Stomach smooth muscle (tissue), 2 donors: ENCODE data around the gene USP47.

Source experiments
- H3K27ac ChIP-seq: one replicate; pipeline ENCODE4 v1.7.0; 2013; ENCODE audit warnings: mild to moderate bottlenecking, low read length, inconsistent platforms
- H3K27me3 ChIP-seq, 2 donors: one replicate each; pipeline ENCODE4 v1.7.0; 2013; ENCODE audit warnings: low read length in 2 of 2; ENCODE audit not compliant: insufficient read depth in 2 of 2, control insufficient read depth in 1 of 2
- H3K36me3 ChIP-seq, 2 donors: one replicate each; pipeline ENCODE4 v1.7.0; 2013; ENCODE audit warnings: low read length in 2 of 2; ENCODE audit not compliant: control insufficient read depth in 2 of 2, insufficient read depth in 2 of 2
- H3K4me1 ChIP-seq: one replicate; pipeline ENCODE4 v1.7.0; 2013; ENCODE audit warnings: low read length; ENCODE audit not compliant: control insufficient read depth, insufficient read depth
- H3K4me3 ChIP-seq, 2 donors: one replicate each; pipeline ENCODE4 v1.7.0; 2013; ENCODE audit warnings: low read length in 2 of 2
- H3K9ac ChIP-seq, 2 donors: one replicate each; pipeline ENCODE4 v1.7.0; 2013; ENCODE audit warnings: low read length in 2 of 2, mild to moderate bottlenecking in 1 of 2
- H3K9me3 ChIP-seq, 2 donors: one replicate each; pipeline ENCODE4 v1.7.0; 2013; ENCODE audit warnings: low read length in 2 of 2; ENCODE audit not compliant: control insufficient read depth in 2 of 2
- donor health status: healthy.
- donor health status: Pancreatic carcinoma.

Gene USP47

GRCh38 chr11:11836676-11837231 is 5.0 kb upstream of the USP47 start:
- Histone ChIP-seq H3K9ac (no peak overlapping the region), H3K27ac (no peak overlapping the region), H3K27me3 (no peaks in the 10 kb centered on the region), H3K4me3 (no peak overlapping the region), H3K36me3 (no peaks in the 10 kb centered on the region), H3K4me1 (peaks cover 3% of the 10 kb centered on the region), H3K9me3 (no peaks in the 10 kb centered on the region)

GRCh38 chr11:11839718-11840117 is 2.1 kb upstream of the USP47 start:
- Histone ChIP-seq H3K36me3 (no peaks in the 10 kb centered on the region), H3K9ac (no peak overlapping the region), H3K4me1 (peaks cover 6% of the 10 kb centered on the region), H3K9me3 (no peaks in the 10 kb centered on the region), H3K27me3 (no peaks in the 10 kb centered on the region), H3K27ac (no peak overlapping the region), H3K4me3 (no peak overlapping the region)

- Histone ChIP-seq H3K27me3 (no peaks in the 10 kb centered on the region), H3K9ac (peak overlapping the region; percentile 91 to 93), H3K36me3 (no peaks in the 10 kb centered on the region), H3K4me3 (peak overlapping the region; percentile 79 to 89), H3K4me1 (peaks cover 11% of the 10 kb centered on the region), H3K27ac (peak overlapping the region; percentile 94), H3K9me3 (no peaks in the 10 kb centered on the region)
Measured at GRCh38 chr11:11841116-11841722, 553 bp upstream of the USP47 start.

- H3K4me3 ChIP-seq = peak overlapping the region; percentile 79 to 89
- peak overlapping the region; percentile 94 for H3K27ac ChIP-seq
- peaks cover 11% of the 10 kb centered on the region for H3K4me1 ChIP-seq
- H3K9me3 ChIP-seq = no peaks in the 10 kb centered on the region
- no peaks in the 10 kb centered on the region for H3K36me3 ChIP-seq
- H3K27me3 ChIP-seq = no peaks in the 10 kb centered on the region
- H3K9ac ChIP-seq = peak overlapping the region; percentile 91 to 93
Measured at GRCh38 chr11:11842421-11843008, 743 bp downstream of the USP47 start.

GRCh38 chr11:11843211-11843621 is 1.4 kb downstream of the USP47 start:
- H3K27me3 ChIP-seq = no peaks in the 10 kb centered on the region
- no peaks in the 10 kb centered on the region for H3K9me3 ChIP-seq
- H3K36me3 ChIP-seq = no peaks in the 10 kb centered on the region
- H3K4me3 ChIP-seq = peak overlapping the region; percentile 79 to 89
- H3K4me1 ChIP-seq = peaks cover 11% of the 10 kb centered on the region
- H3K9ac ChIP-seq = peak overlapping the region; percentile 91 to 93
- H3K27ac ChIP-seq = peak overlapping the region; percentile 94

GRCh38 chr11:11843642-11844041 is 1.9 kb downstream of the USP47 start:
- peak overlapping the region; percentile 94 for H3K27ac ChIP-seq
- H3K9ac ChIP-seq = peak overlapping the region; percentile 91 to 93
- peak overlapping the region; percentile 79 to 89 for H3K4me3 ChIP-seq
- H3K4me1 ChIP-seq = peaks cover 11% of the 10 kb centered on the region
- no peaks in the 10 kb centered on the region for H3K36me3 ChIP-seq
- no peaks in the 10 kb centered on the region for H3K9me3 ChIP-seq
- no peaks in the 10 kb centered on the region for H3K27me3 ChIP-seq

- H3K27ac ChIP-seq = peak overlapping the region; percentile 94
- no peaks in the 10 kb centered on the region for H3K9me3 ChIP-seq
- no peaks in the 10 kb centered on the region for H3K27me3 ChIP-seq
- peaks cover 11% of the 10 kb centered on the region for H3K4me1 ChIP-seq
- H3K36me3 ChIP-seq = no peaks in the 10 kb centered on the region
- H3K4me3 ChIP-seq = peak overlapping the region; percentile 16 to 89
- H3K9ac ChIP-seq = peak overlapping the region in 1 of 2 donors; percentile 93
Measured at GRCh38 chr11:11844272-11844671, 2.5 kb downstream of the USP47 start.

GRCh38 chr11:11845071-11845470 is 3.3 kb downstream of the USP47 start:
- H3K9ac ChIP-seq = peak overlapping the region in 1 of 2 donors; percentile 93
- no peaks in the 10 kb centered on the region for H3K36me3 ChIP-seq
- H3K27ac ChIP-seq = peak overlapping the region; percentile 94
- no peaks in the 10 kb centered on the region for H3K27me3 ChIP-seq
- peak overlapping the region in 1 of 2 donors; percentile 16 for H3K4me3 ChIP-seq
- H3K9me3 ChIP-seq = no peaks in the 10 kb centered on the region
- H3K4me1 ChIP-seq = peaks cover 13% of the 10 kb centered on the region

- Histone ChIP-seq H3K4me3 (no peak overlapping the region), H3K27me3 (no peaks in the 10 kb centered on the region), H3K36me3 (no peaks in the 10 kb centered on the region), H3K9ac (no peak overlapping the region), H3K9me3 (no peaks in the 10 kb centered on the region), H3K27ac (no peak overlapping the region), H3K4me1 (peaks cover 17% of the 10 kb centered on the region)
Measured at GRCh38 chr11:11845551-11845950, 3.8 kb downstream of the USP47 start.

- peaks cover 15% of the 10 kb centered on the region for H3K4me1 ChIP-seq
- H3K27me3 ChIP-seq = no peaks in the 10 kb centered on the region
- H3K4me3 ChIP-seq = no peak overlapping the region
- H3K9me3 ChIP-seq = no peaks in the 10 kb centered on the region
- no peak overlapping the region for H3K27ac ChIP-seq
- no peaks in the 10 kb centered on the region for H3K36me3 ChIP-seq
- H3K9ac ChIP-seq = no peak overlapping the region
Measured at GRCh38 chr11:11847082-11847481, 5.3 kb downstream of the USP47 start.
